Measurements from ENCODE around the gene OR9Q1.

DNA sequence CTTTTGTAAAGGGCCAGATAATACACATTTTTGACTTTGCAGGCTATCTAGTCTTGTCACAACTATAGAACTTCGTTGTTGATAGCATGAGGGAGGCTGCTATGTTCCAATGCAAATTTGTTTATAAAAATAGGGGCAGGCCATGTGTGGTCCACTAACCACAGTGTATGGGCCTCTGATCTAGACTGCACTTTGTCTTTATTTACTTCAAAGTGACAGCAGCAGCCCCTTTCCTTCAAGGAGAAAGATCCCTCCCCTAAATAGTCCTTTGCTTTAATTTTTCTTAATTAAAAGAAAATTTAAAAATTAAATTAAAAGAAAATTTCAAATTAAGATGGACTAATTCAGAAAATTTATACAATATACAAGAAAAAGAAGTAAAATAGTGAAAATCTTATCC is 49.5 kb upstream of the OR9Q1 start:
- no peak for TF ChIP-seq EP300 (IDR thresholded peaks at IDR 0.05)
- TF ChIP-seq CTCF (IDR thresholded peaks at IDR 0.05) = no peak
